ENCODE data around the gene MGAT4C. TPM values are rescaled to one million over a fixed set of nuclear protein-coding genes. Genes with fewer than 3 reads are reported as not detected.
"Not testable (repeated sequence)": the region's sequence is repeated elsewhere in the genome, so short reads cannot be mapped to it uniquely, and the experiment has no call there.

Gene MGAT4C
- total RNA-seq, 1 experiment from 2014 or later, result not detected

- POLR2A ChIA-PET, result no interaction called here
- DNase-seq, result no peak
- H3K27me3 ChIP-seq (replicated peaks; ENCODE audit: control insufficient read depth, insufficient read depth, low read length), result no peaks in the 10 kb centered on the region
- no peak overlapping the region for H3K27ac Mint-ChIP-seq (ENCODE audit: unreplicated experiment)
- H3K9me3 Mint-ChIP-seq (ENCODE audit: unreplicated experiment), result no peaks in the 10 kb centered on the region
- H3K4me1 ChIP-seq, result no peaks in the 10 kb centered on the region
- no peaks in the 10 kb centered on the region for H3K36me3 Mint-ChIP-seq (ENCODE audit: insufficient read depth, unreplicated experiment)
- H3K9me3 ChIP-seq, result no peaks in the 10 kb centered on the region
- CTCF ChIA-PET, result no interaction called here
- intact Hi-C loops (cut with micrococcal nuclease; ENCODE audit: unreplicated experiment), result no loop called here
- H3K27me3 Mint-ChIP-seq (ENCODE audit: insufficient read depth, unreplicated experiment), result no peaks in the 10 kb centered on the region
- TF ChIP-seq CTCF (IDR thresholded peaks at IDR 0.05; ENCODE audit: insufficient read depth in 1 of 2, low read depth in 1 of 2, low read length in 1 of 2, severe bottlenecking in 1 of 2, unreplicated experiment in 1 of 2), result no peak
- H3K36me3 ChIP-seq (ENCODE audit: control insufficient read depth, insufficient read depth, low read length), result no peaks in the 10 kb centered on the region
- no peak overlapping the region for H3K4me3 ChIP-seq (ENCODE audit: low read depth, low read length)
- no peaks in the 10 kb centered on the region for H3K4me1 Mint-ChIP-seq (ENCODE audit: low read depth, unreplicated experiment)
- H3K4me3 Mint-ChIP-seq (ENCODE audit: unreplicated experiment), result no peak overlapping the region
- no TSS peak for BruUV-seq (replicated peaks)
Measured at GRCh38 chr12:86097161-86097560, 159.0 kb downstream of the MGAT4C start.

- no peak overlapping the region for H3K27ac Mint-ChIP-seq (ENCODE audit: unreplicated experiment)
- no peaks in the 10 kb centered on the region for H3K9me3 Mint-ChIP-seq (ENCODE audit: unreplicated experiment)
- BruUV-seq (replicated peaks), result no TSS peak
Measured at GRCh38 chr12:86091681-86092080, 164.5 kb downstream of the MGAT4C start.

GRCh38 chr12:86081843-86082242 lies 174.3 kb downstream of the MGAT4C start:
- no peak overlapping the region for H3K27ac Mint-ChIP-seq (ENCODE audit: unreplicated experiment)
- H3K4me3 Mint-ChIP-seq (ENCODE audit: unreplicated experiment), result no peak overlapping the region
- no peak for TF ChIP-seq CTCF (IDR thresholded peaks at IDR 0.05; ENCODE audit: insufficient read depth in 1 of 2, low read depth in 1 of 2, low read length in 1 of 2, severe bottlenecking in 1 of 2, unreplicated experiment in 1 of 2)

More at GRCh38 chr12:86091681-86092080, 164.5 kb downstream of the MGAT4C start:
- Mint-ChIP-seq H3K4me3 (ENCODE audit: unreplicated experiment) (no peak overlapping the region), H3K27me3 (ENCODE audit: insufficient read depth, unreplicated experiment) (no peaks in the 10 kb centered on the region), H3K36me3 (ENCODE audit: insufficient read depth, unreplicated experiment) (no peaks in the 10 kb centered on the region), H3K4me1 (ENCODE audit: low read depth, unreplicated experiment) (no peaks in the 10 kb centered on the region)
- intact Hi-C loops (cut with micrococcal nuclease; ENCODE audit: unreplicated experiment), result no loop called here
- no peak for DNase-seq
- Histone ChIP-seq H3K36me3 (ENCODE audit: control insufficient read depth, insufficient read depth, low read length) (no peaks in the 10 kb centered on the region), H3K9me3 (no peaks in the 10 kb centered on the region), H3K4me3 (ENCODE audit: low read depth, low read length) (no peak overlapping the region), H3K27me3 (replicated peaks; ENCODE audit: control insufficient read depth, insufficient read depth, low read length) (no peaks in the 10 kb centered on the region), H3K4me1 (no peaks in the 10 kb centered on the region)
- ChIA-PET POLR2A (no interaction called here), CTCF (no interaction called here)
- no peak for TF ChIP-seq CTCF (IDR thresholded peaks at IDR 0.05; ENCODE audit: insufficient read depth in 1 of 2, low read depth in 1 of 2, low read length in 1 of 2, severe bottlenecking in 1 of 2, unreplicated experiment in 1 of 2)

GRCh38 chr12:86059052-86059451 lies 197.1 kb downstream of the MGAT4C start:
- H3K36me3 Mint-ChIP-seq (ENCODE audit: insufficient read depth, unreplicated experiment); POLR2A ChIA-PET; intact Hi-C loops (cut with micrococcal nuclease; ENCODE audit: unreplicated experiment); CTCF ChIA-PET; H3K27me3 ChIP-seq (replicated peaks; ENCODE audit: control insufficient read depth, insufficient read depth, low read length); H3K9me3 ChIP-seq; H3K9me3 Mint-ChIP-seq (ENCODE audit: unreplicated experiment); H3K4me1 Mint-ChIP-seq (ENCODE audit: low read depth, unreplicated experiment); H3K27ac Mint-ChIP-seq (ENCODE audit: unreplicated experiment); H3K4me1 ChIP-seq; H3K4me3 Mint-ChIP-seq (ENCODE audit: unreplicated experiment); H3K4me3 ChIP-seq (ENCODE audit: low read depth, low read length); H3K27me3 Mint-ChIP-seq (ENCODE audit: insufficient read depth, unreplicated experiment); DNase-seq; BruUV-seq (replicated peaks); H3K36me3 ChIP-seq (ENCODE audit: control insufficient read depth, insufficient read depth, low read length): not testable (repeated sequence)

More at GRCh38 chr12:86081843-86082242, 174.3 kb downstream of the MGAT4C start:
- BruUV-seq (replicated peaks), result no TSS peak
- Mint-ChIP-seq H3K4me1 (ENCODE audit: low read depth, unreplicated experiment) (no peaks in the 10 kb centered on the region), H3K9me3 (ENCODE audit: unreplicated experiment) (no peaks in the 10 kb centered on the region), H3K36me3 (ENCODE audit: insufficient read depth, unreplicated experiment) (no peaks in the 10 kb centered on the region), H3K27me3 (ENCODE audit: insufficient read depth, unreplicated experiment) (no peaks in the 10 kb centered on the region)
- H3K4me3 ChIP-seq (ENCODE audit: low read depth, low read length), result no peak overlapping the region
- no peaks in the 10 kb centered on the region for H3K36me3 ChIP-seq (ENCODE audit: control insufficient read depth, insufficient read depth, low read length)
- intact Hi-C loops (cut with micrococcal nuclease; ENCODE audit: unreplicated experiment), result no loop called here
- DNase-seq, result no peak
- H3K9me3 ChIP-seq, result no peaks in the 10 kb centered on the region
- H3K27me3 ChIP-seq (replicated peaks; ENCODE audit: control insufficient read depth, insufficient read depth, low read length), result no peaks in the 10 kb centered on the region
- ChIA-PET POLR2A (no interaction called here), CTCF (no interaction called here)
- no peaks in the 10 kb centered on the region for H3K4me1 ChIP-seq

All from Caco-2 (cell line).